Gastroesophageal sphincter (tissue), 3 donors: Measurements from ENCODE around the gene THRA.

ENCODE experiments used
- POLR2AphosphoS5 ChIP-seq: sonication (generic); formaldehyde crosslinking; IDR thresholded peaks from one replicate; pipeline ENCODE4 v1.6.1; 2017; ENCODE audit warnings: antibody characterized with exemption
- TF ChIP-seq, protein P1 (sequence below), 4 experiments: fragments of 200-600 bp in 2 of 4; fragments of 450-650 bp in 2 of 4; sonication (generic) in 1 of 4; IDR thresholded peaks; one replicate each; pipeline ENCODE4 v1.5.1; 2017 to 2019; ENCODE audit warnings: antibody characterized with exemption in 4 of 4, mild to moderate bottlenecking in 2 of 4, moderate library complexity in 2 of 4

DNA sequence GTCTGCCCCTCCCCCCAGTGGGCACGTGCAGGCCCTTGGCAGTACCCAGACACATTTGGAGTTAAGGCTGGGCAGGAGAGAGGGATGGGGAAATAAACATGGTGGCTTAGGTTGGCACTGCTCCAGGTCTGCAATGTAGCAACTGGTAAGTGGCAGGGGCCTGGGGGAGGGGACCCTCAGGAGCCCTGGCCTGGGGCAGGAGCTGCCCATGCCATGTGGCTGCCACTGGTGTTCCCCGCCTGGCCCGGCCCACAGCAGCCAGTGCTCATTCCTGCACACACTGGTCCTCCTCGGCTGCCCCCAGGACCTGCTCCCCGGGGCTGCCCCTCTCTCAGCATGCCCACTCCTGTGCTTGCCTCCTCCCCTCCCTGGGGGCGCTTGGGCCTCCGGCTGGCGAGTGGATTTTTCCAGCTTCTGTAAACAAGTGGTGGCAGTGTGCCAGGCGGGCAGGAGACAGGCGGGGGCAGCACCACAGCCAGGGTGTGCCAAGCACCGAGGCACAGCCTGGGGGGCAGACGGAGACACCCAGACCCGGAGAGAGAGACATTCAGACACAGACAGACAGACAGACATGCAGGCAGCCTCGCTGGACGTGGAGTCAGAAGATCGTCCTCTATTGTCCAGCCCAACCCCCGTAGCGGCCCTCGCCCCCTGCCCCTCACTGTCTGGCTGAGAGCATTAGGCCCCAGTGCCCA lies 9.4 kb downstream of the THRA start:
- peak; percentile 92 for TF ChIP-seq POLR2AphosphoS5
- TF ChIP-seq, protein P1, sequence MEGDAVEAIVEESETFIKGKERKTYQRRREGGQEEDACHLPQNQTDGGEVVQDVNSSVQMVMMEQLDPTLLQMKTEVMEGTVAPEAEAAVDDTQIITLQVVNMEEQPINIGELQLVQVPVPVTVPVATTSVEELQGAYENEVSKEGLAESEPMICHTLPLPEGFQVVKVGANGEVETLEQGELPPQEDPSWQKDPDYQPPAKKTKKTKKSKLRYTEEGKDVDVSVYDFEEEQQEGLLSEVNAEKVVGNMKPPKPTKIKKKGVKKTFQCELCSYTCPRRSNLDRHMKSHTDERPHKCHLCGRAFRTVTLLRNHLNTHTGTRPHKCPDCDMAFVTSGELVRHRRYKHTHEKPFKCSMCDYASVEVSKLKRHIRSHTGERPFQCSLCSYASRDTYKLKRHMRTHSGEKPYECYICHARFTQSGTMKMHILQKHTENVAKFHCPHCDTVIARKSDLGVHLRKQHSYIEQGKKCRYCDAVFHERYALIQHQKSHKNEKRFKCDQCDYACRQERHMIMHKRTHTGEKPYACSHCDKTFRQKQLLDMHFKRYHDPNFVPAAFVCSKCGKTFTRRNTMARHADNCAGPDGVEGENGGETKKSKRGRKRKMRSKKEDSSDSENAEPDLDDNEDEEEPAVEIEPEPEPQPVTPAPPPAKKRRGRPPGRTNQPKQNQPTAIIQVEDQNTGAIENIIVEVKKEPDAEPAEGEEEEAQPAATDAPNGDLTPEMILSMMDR (IDR thresholded peaks at IDR 0.05) = no peak
